ENCODE data around the gene KAZN.

DNA sequence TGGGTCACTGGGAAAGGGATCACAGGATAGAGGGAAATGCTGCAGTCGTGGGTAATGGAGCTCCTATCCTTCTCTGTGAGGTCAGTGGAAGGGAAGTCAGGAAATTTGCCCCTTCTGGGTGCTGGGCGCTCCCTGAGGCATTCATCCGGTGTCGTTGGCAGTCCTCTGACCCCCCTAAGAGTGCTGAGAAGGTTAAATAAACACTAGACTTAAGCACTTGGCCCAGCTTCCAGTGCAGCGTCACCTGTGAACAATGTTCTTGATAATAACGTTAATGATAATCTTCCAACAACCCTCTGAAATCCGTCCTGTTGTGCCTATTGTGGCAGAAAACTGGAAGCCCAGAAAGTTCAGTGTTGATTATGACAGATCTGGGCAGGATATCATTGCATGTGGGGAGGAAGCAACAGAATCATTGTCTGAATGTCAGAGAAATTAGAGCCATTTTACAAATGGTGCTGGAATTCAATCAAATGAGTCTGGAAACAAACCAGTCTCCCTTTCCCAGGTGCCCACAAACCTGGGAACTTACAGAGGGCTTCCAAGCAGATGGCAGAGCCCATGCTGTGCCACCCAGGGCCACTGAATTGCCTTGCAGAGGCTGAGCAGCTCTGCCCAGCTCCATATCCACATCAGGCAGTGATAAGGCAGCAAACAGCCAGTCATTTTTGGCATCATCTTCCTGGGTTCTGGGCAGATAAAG, 216.8 kb downstream of the KAZN start:
- TF ChIP-seq, protein P1, sequence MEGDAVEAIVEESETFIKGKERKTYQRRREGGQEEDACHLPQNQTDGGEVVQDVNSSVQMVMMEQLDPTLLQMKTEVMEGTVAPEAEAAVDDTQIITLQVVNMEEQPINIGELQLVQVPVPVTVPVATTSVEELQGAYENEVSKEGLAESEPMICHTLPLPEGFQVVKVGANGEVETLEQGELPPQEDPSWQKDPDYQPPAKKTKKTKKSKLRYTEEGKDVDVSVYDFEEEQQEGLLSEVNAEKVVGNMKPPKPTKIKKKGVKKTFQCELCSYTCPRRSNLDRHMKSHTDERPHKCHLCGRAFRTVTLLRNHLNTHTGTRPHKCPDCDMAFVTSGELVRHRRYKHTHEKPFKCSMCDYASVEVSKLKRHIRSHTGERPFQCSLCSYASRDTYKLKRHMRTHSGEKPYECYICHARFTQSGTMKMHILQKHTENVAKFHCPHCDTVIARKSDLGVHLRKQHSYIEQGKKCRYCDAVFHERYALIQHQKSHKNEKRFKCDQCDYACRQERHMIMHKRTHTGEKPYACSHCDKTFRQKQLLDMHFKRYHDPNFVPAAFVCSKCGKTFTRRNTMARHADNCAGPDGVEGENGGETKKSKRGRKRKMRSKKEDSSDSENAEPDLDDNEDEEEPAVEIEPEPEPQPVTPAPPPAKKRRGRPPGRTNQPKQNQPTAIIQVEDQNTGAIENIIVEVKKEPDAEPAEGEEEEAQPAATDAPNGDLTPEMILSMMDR (IDR thresholded peaks at IDR 0.05; ENCODE audit: low read depth, low read length, poor library complexity, severe bottlenecking): no peak
- TF ChIP-seq EZH2phosphoT487 (IDR thresholded peaks at IDR 0.05; ENCODE audit: borderline replicate concordance, low read length): no peak
